HEK293 (cell line): ENCODE results near the gene PMVK.

Experiments used
- CTCF ChIA-PET: fragments of 350-600 bp; formaldehyde crosslinking; extraction: SDS; loops from one replicate; lab custom pipeline; 2021; ENCODE audit warnings: antibody characterized with exemption; lab: Yijun Ruan, JAX
- POLR2A ChIA-PET: fragments of 300-600 bp; formaldehyde crosslinking; extraction: SDS; loops from one replicate; lab custom pipeline; 2020; ENCODE audit warnings: antibody characterized with exemption, inconsistent platforms; lab: Yijun Ruan, JAX
- H3K27ac ChIP-seq: fragments of 200-500 bp; sonication (Bioruptor generic); 2 replicates; pipeline ENCODE4 v1.5.1; 2014; ENCODE audit warnings: low read depth, low read length, control low read depth, inconsistent platforms; ENCODE audit errors: extremely low read depth
- H3K36me3 ChIP-seq, 2 experiments: fragments of 200-500 bp in 1 of 2; sonication (Bioruptor generic) in 1 of 2; 1 replicate in 1 of 2; 2 replicates in 1 of 2; pipeline ENCODE4 v1.5.1; 2014 to 2017; ENCODE audit warnings: inconsistent platforms in 2 of 2, low read length in 2 of 2; ENCODE audit not compliant: control insufficient read depth in 2 of 2, insufficient read depth in 1 of 2
- H3K4me1 ChIP-seq: fragments of 200-500 bp; sonication (Bioruptor generic); 2 replicates; pipeline ENCODE4 v1.5.1; 2014; ENCODE audit warnings: mild to moderate bottlenecking, low read length, inconsistent platforms; ENCODE audit not compliant: control insufficient read depth, insufficient read depth
- H3K4me3 ChIP-seq: 2 replicates; pipeline ENCODE4 v1.5.1; 2011; ENCODE audit warnings: low read depth, mild to moderate bottlenecking, control low read depth, low read length, moderate library complexity
- H3K9me3 ChIP-seq: fragments of 200-500 bp; sonication (Bioruptor generic); 2 replicates; pipeline ENCODE4 v1.5.1; 2014; ENCODE audit warnings: low read depth, low read length, inconsistent platforms; ENCODE audit not compliant: control insufficient read depth, insufficient read depth
- FEZF1 ChIP-seq: fragments of 450-650 bp; formaldehyde crosslinking; IDR thresholded peaks from 2 replicates; pipeline ENCODE4 v1.5.1; 2016; ENCODE audit warnings: missing biosample characterization, missing genetic modification characterization
- PRDM2 ChIP-seq: fragments of 450-650 bp; formaldehyde crosslinking; IDR thresholded peaks from 2 replicates; pipeline ENCODE4 v1.5.1; 2016; ENCODE audit warnings: missing biosample characterization, missing genetic modification characterization, borderline replicate concordance
- SCRT1 ChIP-seq: fragments of 450-650 bp; formaldehyde crosslinking; IDR thresholded peaks from 2 replicates; pipeline ENCODE4 v1.5.1; 2016; ENCODE audit warnings: missing biosample characterization, missing genetic modification characterization, borderline replicate concordance
- SP7 ChIP-seq: fragments of 450-650 bp; formaldehyde crosslinking; IDR thresholded peaks from 2 replicates; pipeline ENCODE4 v1.5.1; 2016; ENCODE audit warnings: missing biosample characterization, missing genetic modification characterization
- ZBTB7A ChIP-seq: fragments of 450-650 bp; formaldehyde crosslinking; IDR thresholded peaks from 2 replicates; pipeline ENCODE4 v1.5.1; 2016; ENCODE audit warnings: low read depth, missing biosample characterization, missing genetic modification characterization
- ZIC2 ChIP-seq: fragments of 450-650 bp; formaldehyde crosslinking; IDR thresholded peaks from 2 replicates; pipeline ENCODE4 v1.5.1; 2016; ENCODE audit warnings: missing biosample characterization, missing genetic modification characterization
- ZNF302 ChIP-seq: fragments of 450-650 bp; formaldehyde crosslinking; IDR thresholded peaks from 2 replicates; pipeline ENCODE4 v1.5.1; 2016; ENCODE audit warnings: missing biosample characterization, missing genetic modification characterization, low read depth
- ZNF335 ChIP-seq: fragments of 450-650 bp; formaldehyde crosslinking; conservative IDR thresholded peaks from 2 replicates; pipeline ENCODE4 v1.5.1; 2016; ENCODE audit warnings: missing biosample characterization, missing genetic modification characterization
- ZNF341 ChIP-seq: fragments of 450-650 bp; formaldehyde crosslinking; IDR thresholded peaks from 2 replicates; pipeline ENCODE4; 2016; ENCODE audit warnings: low read depth, missing biosample characterization, missing genetic modification characterization
- ZNF529 ChIP-seq: fragments of 450-650 bp; formaldehyde crosslinking; IDR thresholded peaks from 2 replicates; pipeline ENCODE4 v1.5.1; 2017; ENCODE audit warnings: missing genetic modification characterization, missing biosample characterization; ENCODE audit not compliant: insufficient replicate concordance
- ZNF629 ChIP-seq: fragments of 450-650 bp; formaldehyde crosslinking; IDR thresholded peaks from 2 replicates; pipeline ENCODE4 v1.5.1; 2017; ENCODE audit warnings: missing biosample characterization, missing genetic modification characterization
- ZNF792 ChIP-seq: fragments of 450-650 bp; formaldehyde crosslinking; IDR thresholded peaks from 2 replicates; pipeline ENCODE4 v1.5.1; 2016; ENCODE audit warnings: missing biosample characterization, missing genetic modification characterization
- ZNF830 ChIP-seq: fragments of 450-650 bp; IDR thresholded peaks from 2 replicates; pipeline ENCODE4 v1.5.0; 2018; ENCODE audit warnings: missing biosample characterization, missing genetic modification characterization, low read depth, mild to moderate bottlenecking, moderate library complexity
- ZNF837 ChIP-seq: fragments of 450-650 bp; formaldehyde crosslinking; IDR thresholded peaks from 2 replicates; pipeline ENCODE4 v1.5.1; 2016; ENCODE audit warnings: missing biosample characterization, missing genetic modification characterization
- TF ChIP-seq, protein P1 (sequence below): fragments of 450-650 bp; formaldehyde crosslinking; IDR thresholded peaks from 2 replicates; pipeline ENCODE4 v1.5.1; 2016; ENCODE audit warnings: missing biosample characterization, missing genetic modification characterization
- TF ChIP-seq, protein P2 (sequence below): fragments of 450-650 bp; IDR thresholded peaks from 2 replicates; pipeline ENCODE4 v1.5.1; 2018; ENCODE audit warnings: missing biosample characterization, mild to moderate bottlenecking, missing genetic modification characterization

Gene PMVK

GRCh38 chr1:154972517-154973343 is 36.2 kb upstream of the PMVK start (continued):
- TF ChIP-seq PRDM2 (tag by site-specific recombination) (no peak), SCRT1 (tag by site-specific recombination) (no peak), FEZF1 (peak; percentile 98), ZNF529 (tag by site-specific recombination) (no peak), ZNF302 (tag by site-specific recombination) (no peak), ZNF830 (tag by site-specific recombination) (no peak), ZNF629 (peak; percentile 69), ZNF335 (tag by site-specific recombination) (peak; percentile 59), ZIC2 (peak; percentile 73), ZNF837 (tag by site-specific recombination) (no peak), ZBTB7A (no peak), SP7 (tag by site-specific recombination) (peak; percentile 76)
- TF ChIP-seq, protein P1, sequence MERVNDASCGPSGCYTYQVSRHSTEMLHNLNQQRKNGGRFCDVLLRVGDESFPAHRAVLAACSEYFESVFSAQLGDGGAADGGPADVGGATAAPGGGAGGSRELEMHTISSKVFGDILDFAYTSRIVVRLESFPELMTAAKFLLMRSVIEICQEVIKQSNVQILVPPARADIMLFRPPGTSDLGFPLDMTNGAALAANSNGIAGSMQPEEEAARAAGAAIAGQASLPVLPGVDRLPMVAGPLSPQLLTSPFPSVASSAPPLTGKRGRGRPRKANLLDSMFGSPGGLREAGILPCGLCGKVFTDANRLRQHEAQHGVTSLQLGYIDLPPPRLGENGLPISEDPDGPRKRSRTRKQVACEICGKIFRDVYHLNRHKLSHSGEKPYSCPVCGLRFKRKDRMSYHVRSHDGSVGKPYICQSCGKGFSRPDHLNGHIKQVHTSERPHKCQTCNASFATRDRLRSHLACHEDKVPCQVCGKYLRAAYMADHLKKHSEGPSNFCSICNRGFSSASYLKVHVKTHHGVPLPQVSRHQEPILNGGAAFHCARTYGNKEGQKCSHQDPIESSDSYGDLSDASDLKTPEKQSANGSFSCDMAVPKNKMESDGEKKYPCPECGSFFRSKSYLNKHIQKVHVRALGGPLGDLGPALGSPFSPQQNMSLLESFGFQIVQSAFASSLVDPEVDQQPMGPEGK (tag by site-specific recombination) = peak; percentile 86
- TF ChIP-seq, protein P2, sequence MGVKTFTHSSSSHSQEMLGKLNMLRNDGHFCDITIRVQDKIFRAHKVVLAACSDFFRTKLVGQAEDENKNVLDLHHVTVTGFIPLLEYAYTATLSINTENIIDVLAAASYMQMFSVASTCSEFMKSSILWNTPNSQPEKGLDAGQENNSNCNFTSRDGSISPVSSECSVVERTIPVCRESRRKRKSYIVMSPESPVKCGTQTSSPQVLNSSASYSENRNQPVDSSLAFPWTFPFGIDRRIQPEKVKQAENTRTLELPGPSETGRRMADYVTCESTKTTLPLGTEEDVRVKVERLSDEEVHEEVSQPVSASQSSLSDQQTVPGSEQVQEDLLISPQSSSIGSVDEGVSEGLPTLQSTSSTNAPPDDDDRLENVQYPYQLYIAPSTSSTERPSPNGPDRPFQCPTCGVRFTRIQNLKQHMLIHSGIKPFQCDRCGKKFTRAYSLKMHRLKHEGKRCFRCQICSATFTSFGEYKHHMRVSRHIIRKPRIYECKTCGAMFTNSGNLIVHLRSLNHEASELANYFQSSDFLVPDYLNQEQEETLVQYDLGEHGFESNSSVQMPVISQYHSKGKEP = no peak

DNA sequence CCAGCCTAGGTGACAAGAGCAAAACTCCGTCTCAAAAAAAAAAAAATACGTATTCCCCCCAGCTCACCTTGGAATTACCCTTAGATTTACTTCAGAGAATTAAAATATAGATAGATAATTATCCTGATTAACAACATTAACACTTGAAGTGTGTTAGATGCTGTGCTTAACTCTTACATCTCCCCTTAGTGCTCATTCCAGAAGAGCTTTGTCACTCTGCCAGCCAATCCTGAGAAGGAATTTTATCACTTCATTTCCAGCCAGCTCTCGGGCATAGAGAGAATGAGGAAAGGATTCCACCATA is 35.6 kb upstream of the PMVK start:
- Histone ChIP-seq H3K27ac (peak overlapping the region; percentile 76), H3K4me1 (peaks cover 12% of the 10 kb centered on the region), H3K9me3 (no peaks in the 10 kb centered on the region), H3K4me3 (peak overlapping the region; percentile 9; the same call in 1 of the 2 replicates), H3K36me3 (peaks cover 0 to 23% of the 10 kb centered on the region in 2 experiments; a peak in 2 of 3 replicates)
- ChIA-PET POLR2A (interaction anchor here (0.8 to 6.0 kb wide), 12 partner anchors 8 to 85 kb away, joined by 3 to 69 read pairs (median 8); partner anchors contain the start of genes ADAM15, FLAD1, LENEP and PBXIP1), CTCF (interaction anchor here (0.6 to 2.7 kb wide), 8 partner anchors 8 to 413 kb away, joined by 3 to 16 read pairs (median 4); partner anchors contain the start of gene PYGO2)
- TF ChIP-seq ZNF341 (tag by site-specific recombination) (peak; percentile 79), ZNF792 (tag by site-specific recombination) (no peak)
